Measurements from ENCODE around the gene NCKAP5L.
"Not testable (repeated sequence)": the region's sequence is repeated elsewhere in the genome, so short reads cannot be mapped to it uniquely, and the experiment has no call there.

The NCKAP5L gene

DNA sequence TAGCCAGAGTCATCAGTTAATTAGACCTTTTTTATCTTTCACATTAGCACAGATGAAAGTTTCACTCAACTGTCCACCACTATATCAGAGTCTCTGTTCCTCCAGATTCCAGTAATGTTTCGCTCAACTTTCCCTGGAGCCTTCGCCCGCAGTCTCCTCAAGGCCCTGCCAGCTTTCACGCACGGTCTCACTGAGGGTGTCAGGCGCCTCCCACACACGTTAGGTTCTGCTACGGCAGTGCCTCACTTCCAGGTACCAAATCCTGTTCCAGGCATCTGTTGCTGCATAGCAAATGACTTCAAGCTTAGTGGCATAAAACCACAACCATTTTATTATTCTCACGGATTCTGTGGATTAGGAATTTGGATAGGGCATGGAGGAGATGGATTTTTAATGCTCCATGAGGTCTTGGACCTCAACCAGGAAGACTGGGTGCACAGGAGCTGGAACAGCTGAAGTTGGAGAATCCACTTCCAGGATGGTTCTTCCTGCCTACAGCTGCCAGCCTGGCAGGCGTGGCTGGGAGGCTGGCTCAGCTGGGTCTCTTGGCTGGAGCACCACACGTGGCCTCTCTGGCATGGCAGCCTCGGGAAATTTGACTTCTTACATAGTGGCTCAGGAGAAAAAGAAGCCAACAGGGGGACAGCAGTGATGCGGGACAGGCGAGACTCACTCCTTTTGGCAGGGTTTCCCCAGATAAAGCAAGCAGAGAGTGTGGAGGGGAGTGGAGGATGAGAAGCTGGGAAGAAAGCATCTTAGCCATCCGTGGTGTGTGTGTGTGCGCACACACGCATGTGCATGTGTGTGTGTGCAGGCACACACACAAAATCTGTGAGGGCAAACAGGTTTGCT, 36.0 kb upstream of the NCKAP5L start:
- no peak for DNase-seq

DNA sequence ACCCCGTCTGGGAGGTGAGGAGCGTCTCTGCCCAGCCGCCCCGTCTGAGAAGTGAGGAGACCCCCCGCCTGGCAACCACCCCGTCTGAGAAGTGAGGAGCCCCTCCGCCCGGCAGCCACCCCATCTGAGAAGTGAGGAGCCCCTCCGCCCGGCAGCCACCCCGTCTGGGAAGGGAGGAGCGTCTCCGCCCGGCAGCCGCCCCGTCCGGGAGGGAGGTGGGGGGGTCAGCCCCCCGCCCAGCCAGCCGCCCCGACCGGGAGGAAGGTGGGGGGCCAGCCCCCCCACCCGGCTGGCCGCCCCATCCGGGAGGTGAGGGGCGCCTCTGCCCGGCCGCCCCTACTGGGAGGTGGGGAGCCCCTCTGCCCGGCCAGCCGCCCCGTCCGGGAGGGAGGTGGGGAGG, 32.7 kb upstream of the NCKAP5L start:
- not testable (repeated sequence) for DNase-seq

DNA sequence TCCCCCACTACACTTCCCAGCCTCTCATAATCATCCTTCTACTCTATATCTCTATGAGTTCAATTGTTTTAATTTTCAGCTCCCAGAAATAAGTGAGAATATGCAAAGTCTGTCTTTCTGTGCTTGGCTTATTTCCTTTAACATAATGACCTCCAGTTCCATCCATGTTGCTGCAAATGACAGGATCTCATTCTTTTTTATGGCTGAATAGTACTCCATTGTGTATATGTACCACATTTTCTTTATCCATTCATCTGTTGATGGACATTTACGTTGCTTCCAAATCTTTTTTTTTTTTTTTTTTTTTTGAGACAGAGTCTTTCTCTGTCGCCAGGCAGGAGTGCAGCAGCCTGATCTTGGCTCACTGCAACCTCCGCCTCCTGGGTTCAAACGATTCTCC, 27.7 kb upstream of the NCKAP5L start:
- not testable (repeated sequence) for DNase-seq

DNA sequence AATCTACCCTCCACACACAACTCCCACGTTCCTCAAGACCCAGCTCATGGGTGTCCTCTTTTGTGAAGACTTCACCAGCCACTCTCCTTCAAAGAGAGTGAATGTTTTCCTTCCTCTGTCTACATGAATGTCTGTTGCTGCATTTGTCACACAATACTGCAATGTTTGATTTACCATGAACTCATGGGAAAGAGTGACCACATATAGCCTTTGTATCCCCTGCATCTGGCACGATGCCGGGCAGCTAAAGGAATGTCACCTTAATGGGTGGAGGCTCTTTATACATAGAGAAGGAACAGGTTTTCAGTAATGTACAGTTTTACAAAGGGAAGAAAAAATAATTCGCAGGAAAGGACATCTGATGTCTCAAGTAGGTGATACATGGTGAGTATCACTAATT, 26.8 kb upstream of the NCKAP5L start:
- no peak for DNase-seq

- no peak for DNase-seq
Observed at GRCh38 chr12:49853671-49854070, 25.5 kb upstream of the NCKAP5L start.

GRCh38 chr12:49847161-49847560, 18.9 kb upstream of the NCKAP5L start:
- DNase-seq, result no peak

GRCh38 chr12:49846032-49846431, 17.8 kb upstream of the NCKAP5L start:
- DNase-seq, result no peak

DNA sequence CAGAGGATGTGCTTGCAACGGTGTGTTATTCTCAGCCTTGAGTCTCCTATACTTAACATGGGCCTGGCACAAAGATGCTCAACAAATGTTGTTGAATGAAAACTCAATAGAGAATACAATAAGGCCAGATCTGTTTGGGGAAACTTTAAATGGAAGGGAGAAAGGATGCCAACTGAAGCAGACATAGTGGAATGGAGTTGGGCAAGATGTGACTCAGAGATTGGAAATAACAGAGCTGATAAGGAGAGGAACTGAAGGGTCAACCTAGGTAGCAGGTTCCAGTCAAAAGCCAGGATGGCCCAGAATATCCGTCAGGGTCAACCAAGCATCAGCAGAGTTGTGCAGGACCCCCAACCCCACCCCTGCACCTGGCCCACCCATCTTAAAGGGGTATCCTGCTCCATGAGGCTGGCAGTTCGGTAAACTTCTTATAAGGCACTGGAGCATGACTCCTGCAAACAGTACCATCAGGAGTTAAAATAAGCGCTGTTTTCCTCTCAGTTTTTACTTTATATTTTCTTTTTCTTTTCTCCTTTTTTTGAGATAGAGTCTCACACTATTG, 15.7 kb upstream of the NCKAP5L start:
- no peak for DNase-seq

DNA sequence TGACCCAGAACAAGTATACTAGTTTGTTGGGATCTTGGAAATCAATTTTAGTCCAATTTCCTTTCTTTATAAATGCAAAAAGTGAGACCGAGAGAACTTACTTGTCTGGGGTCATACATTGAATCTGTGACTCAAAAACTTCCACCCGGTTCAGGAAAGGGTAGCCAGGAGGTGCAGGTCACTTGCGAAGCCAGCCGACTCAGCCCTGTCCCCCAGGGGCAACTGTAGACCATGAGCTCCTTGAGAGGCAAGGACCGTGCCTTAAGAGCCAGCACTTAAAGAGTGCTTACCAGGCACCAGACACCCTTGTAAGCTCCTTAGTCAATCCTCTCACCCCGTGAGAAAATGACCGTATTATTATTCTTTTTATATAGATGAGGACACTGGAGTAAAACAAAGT, 15.2 kb upstream of the NCKAP5L start:
- peak; percentile 84 for DNase-seq

GRCh38 chr12:49842519-49843352, 14.5 kb upstream of the NCKAP5L start, which contains the start of gene BCDIN3D:
Gene BCDIN3D (minus strand): TSS chr12:49843106. CDS start chr12:49843087, 19 bp downstream.
- DNase-seq, result peak; percentile 72

- DNase-seq, result peak; percentile 10
Observed at GRCh38 chr12:49838973-49839633, 10.9 kb upstream of the NCKAP5L start.

GRCh38 chr12:49832836-49833421, 4.7 kb upstream of the NCKAP5L start:
- DNase-seq, result no peak

GRCh38 chr12:49831717-49832116, 3.5 kb upstream of the NCKAP5L start:
- no peak for DNase-seq

DNA sequence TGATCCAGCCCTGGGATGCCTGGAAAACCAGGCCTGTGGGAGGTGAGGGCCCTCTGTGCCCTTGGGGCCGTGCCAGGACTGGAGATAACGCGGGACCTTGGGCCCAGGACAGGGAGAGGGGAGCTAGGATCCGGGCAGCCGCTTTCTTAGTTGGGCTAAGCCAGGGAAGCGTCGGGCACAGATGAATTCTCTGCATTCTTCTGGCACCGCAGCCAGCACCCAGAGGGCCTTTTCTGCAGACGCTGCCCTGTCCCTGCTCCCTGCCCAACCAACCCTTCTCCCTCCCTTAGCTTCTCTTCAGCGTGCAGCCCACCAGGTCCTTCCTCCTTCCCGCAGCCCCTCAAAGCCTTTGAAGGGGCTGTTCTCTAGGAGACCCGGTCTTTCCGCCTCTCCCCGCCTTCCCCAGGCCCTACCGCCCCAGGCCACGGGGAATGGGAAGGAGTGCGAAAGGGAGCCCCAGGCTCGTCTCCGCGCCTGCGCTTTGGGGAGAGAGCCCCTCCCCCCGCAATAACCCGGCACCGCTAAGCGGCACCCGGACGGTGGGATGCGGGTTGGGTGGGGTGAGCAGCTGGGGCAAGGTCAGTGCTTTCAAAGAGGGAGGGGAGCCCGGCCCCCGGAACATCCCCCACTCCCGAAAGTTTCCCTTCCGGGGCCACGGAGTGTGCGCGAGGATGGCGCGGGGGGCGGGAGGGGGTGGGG, 663 bp downstream of the NCKAP5L start:
- DNase-seq, result peak; percentile 22

GRCh38 chr12:49827051-49827400, 1.2 kb downstream of the NCKAP5L start:
- DNase-seq, result no peak

DNA sequence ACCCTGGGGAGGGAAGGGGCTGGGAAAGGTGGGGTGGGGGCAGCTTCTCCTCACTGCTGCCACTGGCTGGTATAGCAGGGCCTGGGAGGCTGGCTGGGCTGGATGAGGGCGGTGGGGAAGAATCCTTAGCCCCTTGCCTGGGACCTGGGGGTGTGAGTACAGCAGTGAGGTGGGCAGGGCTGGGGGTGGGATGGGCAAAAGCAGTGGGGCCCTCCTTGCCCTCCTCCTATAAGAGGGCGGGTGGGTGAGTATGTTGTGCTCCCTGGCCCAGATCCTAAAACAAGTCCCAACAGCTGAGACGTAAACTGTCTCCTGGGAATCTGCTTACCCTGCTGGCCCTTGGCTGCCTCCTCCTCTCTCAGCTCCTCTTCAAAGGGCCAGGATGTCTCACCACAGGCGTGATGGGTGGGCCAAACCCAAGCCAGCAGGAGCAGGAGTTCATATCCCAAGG, 2.2 kb downstream of the NCKAP5L start:
- no peak for DNase-seq

DNA sequence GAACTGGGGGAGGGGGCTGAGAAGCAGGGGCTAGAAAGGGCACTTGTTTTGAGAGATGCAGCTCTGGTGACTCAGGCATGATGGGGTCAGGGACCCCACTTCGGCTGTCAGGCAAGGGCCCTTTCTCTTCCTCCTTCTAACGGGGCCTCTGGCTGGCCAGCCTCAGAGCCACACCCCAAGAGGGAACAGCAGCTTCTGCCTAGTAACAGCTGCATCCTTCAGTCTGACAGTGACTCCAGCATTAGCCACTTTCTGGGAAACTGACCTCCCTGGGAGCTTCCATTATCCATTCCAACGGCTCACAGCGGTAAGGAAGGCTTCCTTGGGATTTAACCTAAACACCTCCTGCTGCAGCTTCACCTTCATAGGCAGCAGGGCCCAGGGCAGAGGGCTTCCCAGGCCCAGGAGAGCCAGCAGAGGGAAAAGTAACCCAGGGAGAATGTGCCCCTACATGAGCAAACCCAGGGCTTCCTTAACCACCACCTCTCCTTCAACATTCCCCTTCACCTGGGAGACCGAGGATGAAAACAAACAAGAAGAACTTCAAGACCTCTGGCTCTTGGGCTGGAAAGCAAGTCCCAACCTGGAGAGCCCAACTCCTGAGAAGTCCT, 2.7 kb downstream of the NCKAP5L start:
- DNase-seq, result no peak

- no peak for DNase-seq
Observed at GRCh38 chr12:49824895-49825294, 3.3 kb downstream of the NCKAP5L start.

DNA sequence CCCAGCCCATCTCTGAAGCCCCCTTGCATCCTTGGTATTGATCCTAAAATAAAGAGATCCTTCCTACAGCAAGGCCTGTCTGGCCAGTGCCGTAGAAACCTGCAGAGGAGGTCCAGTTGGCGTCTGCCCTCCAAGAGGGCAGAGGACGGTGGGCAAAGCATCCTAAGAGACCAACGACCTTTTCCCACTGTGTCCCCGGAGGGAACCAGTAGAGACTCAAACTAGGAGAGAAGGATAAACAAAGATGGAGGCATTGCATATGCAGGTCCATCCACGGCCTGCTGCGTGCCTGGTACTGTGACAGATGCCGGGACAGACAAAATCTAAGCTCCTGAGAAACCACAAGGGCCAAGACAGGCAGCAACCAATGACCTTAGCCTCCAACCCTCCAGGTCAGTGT, 3.8 kb downstream of the NCKAP5L start:
- DNase-seq, result no peak

DNA sequence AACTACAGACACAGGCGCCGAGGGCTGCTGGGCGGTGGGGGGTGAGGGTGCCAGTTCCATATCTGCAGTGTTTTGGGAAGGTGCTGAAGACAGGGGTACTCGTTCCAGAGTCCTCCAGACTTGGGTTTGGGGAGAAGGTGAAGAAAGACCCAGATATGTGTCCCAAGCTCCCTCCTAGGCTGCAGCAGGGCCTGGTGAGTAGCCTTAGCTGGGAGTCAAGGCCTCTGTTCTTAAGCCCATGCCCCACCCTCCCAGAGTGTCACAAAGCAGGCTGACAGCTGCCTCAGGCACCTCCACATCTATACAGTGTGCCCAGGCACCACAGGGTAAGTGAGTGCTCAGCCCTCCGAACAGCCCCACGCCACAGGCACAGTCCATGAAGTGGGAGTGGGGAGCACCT, 4.3 kb downstream of the NCKAP5L start:
- DNase-seq, result no peak

DNA sequence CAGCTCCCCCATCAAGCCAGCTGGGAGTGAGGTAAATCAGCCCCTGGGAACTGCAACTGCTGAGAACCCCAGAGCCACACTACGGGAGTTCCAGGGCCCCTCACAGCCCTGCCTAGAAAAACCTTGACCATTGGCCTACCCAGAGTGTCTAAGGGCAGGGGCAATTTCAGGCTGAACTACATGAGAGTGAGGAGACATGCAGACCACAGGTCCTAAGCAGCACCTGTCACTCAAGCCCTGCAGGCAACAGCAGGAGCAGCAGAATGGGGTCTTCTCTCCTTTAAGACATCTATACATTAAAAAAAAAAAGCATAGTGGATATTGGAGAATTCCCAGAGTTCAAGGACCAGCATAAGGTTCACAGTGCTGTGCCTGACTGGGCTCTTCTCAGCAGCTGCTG, 4.9 kb downstream of the NCKAP5L start:
- DNase-seq, result no peak

Data from DMS79 (cell line).